GM19240 (cell line): ENCODE data around the gene SDF4.

Experiments used
- DNase-seq: peaks from one replicate; pipeline ENCODE4 v3.0.0; 2011; ENCODE audit warnings: low spot score; ENCODE audit not compliant: insufficient read length

The SDF4 gene

GRCh38 chr1:1167398-1167821, 64.4 kb downstream of the SDF4 start:
- DNase-seq, result no peak
